WTC11 (cell line): ENCODE results near the gene AMBRA1. TPM values are rescaled to one million over a fixed set of nuclear protein-coding genes. Genes with fewer than 3 reads are reported as not detected.

Experiments
- ATAC-seq: fragments of 200-7000 bp; cut with Tn5 transposase; 2 replicates; pipeline ENCODE4 v1.10.0; 2021; ENCODE audit warnings: mild to moderate bottlenecking, moderate library complexity
- CTCF ChIA-PET: fragments of 300-600 bp; sonication (Branson Sonifier 250); formaldehyde crosslinking; loops from one replicate; lab custom pipeline; 2021; ENCODE audit warnings: antibody characterized with exemption; lab: Charles Lee
- POLR2A ChIA-PET: fragments of 350-600 bp; sonication (Branson Sonifier 250); formaldehyde crosslinking; loops from one replicate; lab custom pipeline; 2021; ENCODE audit warnings: antibody characterized with exemption; lab: Charles Lee
- DNase-seq: peaks from one replicate; pipeline ENCODE4 v3.0.0; 2021; ENCODE audit warnings: low spot score
- H3K27ac Mint-ChIP-seq: 2 replicates; pipeline ENCODE4 v1.8.0; 2021; ENCODE audit warnings: mixed read lengths
- H3K27me3 Mint-ChIP-seq: 2 replicates; pipeline ENCODE4 v1.8.0; 2021; ENCODE audit warnings: low read depth, mild to moderate bottlenecking, moderate library complexity, mixed read lengths
- H3K36me3 Mint-ChIP-seq: 2 replicates; pipeline ENCODE4 v1.8.0; 2021; ENCODE audit warnings: mixed read lengths
- H3K4me1 Mint-ChIP-seq: 2 replicates; pipeline ENCODE4 v1.8.0; 2022; ENCODE audit warnings: mixed read lengths
- H3K4me3 Mint-ChIP-seq: 2 replicates; pipeline ENCODE4 v1.8.0; 2021; ENCODE audit warnings: mild to moderate bottlenecking, moderate library complexity, mixed read lengths
- H3K9me3 Mint-ChIP-seq: 2 replicates; pipeline ENCODE4 v1.8.0; 2021; ENCODE audit warnings: mixed read lengths
- ATF3 ChIP-seq: sonication (generic); formaldehyde crosslinking; conservative IDR thresholded peaks from 2 replicates; pipeline ENCODE4 v1.8.1; 2022; ENCODE audit warnings: mild to moderate bottlenecking, missing genetic modification reagents
- ETV6 ChIP-seq: sonication (generic); formaldehyde crosslinking; IDR thresholded peaks from 2 replicates; pipeline ENCODE4 v1.8.1; 2022; ENCODE audit warnings: mild to moderate bottlenecking, missing genetic modification reagents
- HMGXB4 ChIP-seq: sonication (generic); formaldehyde crosslinking; IDR thresholded peaks from 2 replicates; pipeline ENCODE4 v1.8.1; 2023; ENCODE audit warnings: mild to moderate bottlenecking, moderate library complexity, missing genetic modification reagents
- PREB ChIP-seq: sonication (generic); formaldehyde crosslinking; IDR thresholded peaks from 2 replicates; pipeline ENCODE4 v1.8.1; 2022; ENCODE audit warnings: mild to moderate bottlenecking, missing genetic modification reagents, moderate library complexity, borderline replicate concordance
- RORB ChIP-seq: fragments of 250-450 bp; sonication (Bioruptor Pico); IDR thresholded peaks from 2 replicates; pipeline ENCODE4 v1.9.0; 2021; ENCODE audit warnings: mild to moderate bottlenecking
- SOX15 ChIP-seq: fragments of 250-450 bp; sonication (Bioruptor Pico); IDR thresholded peaks from 2 replicates; pipeline ENCODE4 v1.9.0; 2021; ENCODE audit warnings: mild to moderate bottlenecking
- TCF7 ChIP-seq: sonication (generic); formaldehyde crosslinking; IDR thresholded peaks from 2 replicates; pipeline ENCODE4 v1.8.0; 2022; ENCODE audit warnings: mild to moderate bottlenecking, low read depth, missing genetic modification reagents, moderate library complexity
- TP53 ChIP-seq: sonication (generic); formaldehyde crosslinking; IDR thresholded peaks from 2 replicates; pipeline ENCODE4 v1.8.1; 2023; ENCODE audit warnings: mild to moderate bottlenecking, missing genetic modification reagents
- USF1 ChIP-seq: sonication (generic); formaldehyde crosslinking; IDR thresholded peaks from 2 replicates; pipeline ENCODE4 v1.8.0; 2022; ENCODE audit warnings: mild to moderate bottlenecking, missing genetic modification reagents
- ZBTB43 ChIP-seq: sonication (generic); formaldehyde crosslinking; IDR thresholded peaks from 2 replicates; pipeline ENCODE4 v1.8.1; 2023; ENCODE audit warnings: mild to moderate bottlenecking, missing genetic modification reagents
- ZNF219 ChIP-seq: sonication (generic); formaldehyde crosslinking; IDR thresholded peaks from 2 replicates; pipeline ENCODE4 v1.8.0; 2023; ENCODE audit warnings: missing genetic modification reagents, mild to moderate bottlenecking, borderline replicate concordance
- ZNF232 ChIP-seq: sonication (generic); formaldehyde crosslinking; IDR thresholded peaks from 2 replicates; pipeline ENCODE4 v1.8.0; 2022; ENCODE audit warnings: mild to moderate bottlenecking, missing genetic modification reagents
- ZNF317 ChIP-seq: sonication (generic); formaldehyde crosslinking; IDR thresholded peaks from 2 replicates; pipeline ENCODE4 v1.8.1; 2023; ENCODE audit warnings: low read depth, mild to moderate bottlenecking, moderate library complexity, missing genetic modification reagents, borderline replicate concordance
- ZNF671 ChIP-seq: fragments of 250-450 bp; sonication (Bioruptor Pico); IDR thresholded peaks from 2 replicates; pipeline ENCODE4 v1.8.0; 2021; ENCODE audit warnings: mild to moderate bottlenecking
- total RNA-seq: library from RNA; stranded (reverse); gene quantifications from 3 replicates; pipeline ENCODE4 v1.2.3, GENCODE V29; 2021
- TF ChIP-seq, protein P1 (sequence below): fragments of 250-450 bp; sonication (Bioruptor Pico); IDR thresholded peaks from 2 replicates; pipeline ENCODE4 v1.8.0; 2021; ENCODE audit warnings: mild to moderate bottlenecking
- TF ChIP-seq, protein P2 (sequence below): sonication (generic); formaldehyde crosslinking; IDR thresholded peaks from 2 replicates; pipeline ENCODE4 v1.8.1; 2023; ENCODE audit warnings: mild to moderate bottlenecking, missing genetic modification reagents, borderline replicate concordance
- TF ChIP-seq, protein P3 (sequence below): fragments of 200-600 bp; IDR thresholded peaks from 2 replicates; pipeline ENCODE4 v1.8.0; 2022; ENCODE audit warnings: antibody characterized with exemption
- TF ChIP-seq, protein P4 (sequence below): fragments of 250-450 bp; sonication (Bioruptor Pico); IDR thresholded peaks from 2 replicates; pipeline ENCODE4 v2.1.2; 2022; ENCODE audit warnings: mild to moderate bottlenecking, moderate library complexity

The AMBRA1 gene
- total RNA-seq, 1 experiment from 2014 or later, result 35.0 TPM

- TF ChIP-seq ZNF232 (CRISPR knock-in tag), result no peak
- no peak for TF ChIP-seq USF1
Observed at GRCh38 chr11:46447544-46447943, 146.3 kb downstream of the AMBRA1 start (continued).

DNA sequence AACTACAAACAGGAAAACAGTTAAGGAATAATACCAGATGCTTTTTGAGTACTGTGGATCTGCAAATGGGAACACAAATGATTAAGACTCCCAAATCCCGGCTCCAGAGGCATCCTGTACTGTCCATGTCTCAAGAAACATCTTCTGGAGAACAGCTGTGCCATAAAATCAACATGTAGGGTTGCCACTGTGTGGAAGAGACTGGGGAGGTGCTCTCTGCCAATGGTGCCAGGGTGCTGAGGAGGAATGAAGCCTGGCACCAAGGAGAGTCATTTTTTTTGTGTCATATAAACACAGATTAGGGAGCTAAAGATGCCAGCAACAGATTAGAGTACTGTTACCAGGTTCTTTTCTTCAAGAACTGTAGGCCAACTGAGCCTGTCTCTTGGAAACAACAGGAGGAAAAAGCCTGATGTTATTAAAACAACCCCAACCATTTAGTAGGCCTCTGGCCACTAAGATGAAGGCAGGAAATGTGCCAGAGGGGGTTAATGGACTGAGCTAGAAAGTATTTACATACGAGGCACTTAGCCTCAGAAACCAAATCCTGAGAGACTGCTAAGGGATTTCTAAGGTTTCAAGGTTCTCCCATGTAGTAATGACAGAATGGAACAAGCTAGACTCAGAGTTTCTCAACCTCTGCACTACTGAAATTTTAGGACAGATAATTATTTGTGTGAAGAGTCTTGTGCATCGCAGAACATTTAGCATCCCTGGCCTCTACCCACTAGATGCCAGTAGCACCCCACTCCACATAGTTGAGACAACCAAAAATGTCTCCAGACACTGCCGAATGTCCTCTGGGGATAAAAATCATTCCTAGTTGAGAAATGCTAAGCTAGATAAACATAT is 147.7 kb downstream of the AMBRA1 start:
- ChIA-PET CTCF (interaction anchor here (0.5 to 2.7 kb wide), 11 partner anchors 8 to 154 kb away, joined by 3 to 17 read pairs (median 4); no protein-coding TSS in a partner anchor), POLR2A (no interaction called here)
- Mint-ChIP-seq H3K4me3 (no peak overlapping the region), H3K27ac (no peak overlapping the region), H3K9me3 (no peaks in the 10 kb centered on the region), H3K4me1 (peaks cover 24% of the 10 kb centered on the region), H3K36me3 (peaks cover 17% of the 10 kb centered on the region), H3K27me3 (peaks cover 11% of the 10 kb centered on the region)
- DNase-seq, result no peak
- peak; percentile 92 for ATAC-seq
- TF ChIP-seq TP53 (CRISPR knock-in tag), result no peak
- no peak for TF ChIP-seq ZNF219
- no peak for TF ChIP-seq PREB
- TF ChIP-seq ZNF671 (CRISPR knock-in tag), result no peak
- TF ChIP-seq, protein P1, sequence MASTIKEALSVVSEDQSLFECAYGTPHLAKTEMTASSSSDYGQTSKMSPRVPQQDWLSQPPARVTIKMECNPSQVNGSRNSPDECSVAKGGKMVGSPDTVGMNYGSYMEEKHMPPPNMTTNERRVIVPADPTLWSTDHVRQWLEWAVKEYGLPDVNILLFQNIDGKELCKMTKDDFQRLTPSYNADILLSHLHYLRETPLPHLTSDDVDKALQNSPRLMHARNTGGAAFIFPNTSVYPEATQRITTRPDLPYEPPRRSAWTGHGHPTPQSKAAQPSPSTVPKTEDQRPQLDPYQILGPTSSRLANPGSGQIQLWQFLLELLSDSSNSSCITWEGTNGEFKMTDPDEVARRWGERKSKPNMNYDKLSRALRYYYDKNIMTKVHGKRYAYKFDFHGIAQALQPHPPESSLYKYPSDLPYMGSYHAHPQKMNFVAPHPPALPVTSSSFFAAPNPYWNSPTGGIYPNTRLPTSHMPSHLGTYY (CRISPR knock-in tag), result no peak
- TF ChIP-seq, protein P2, sequence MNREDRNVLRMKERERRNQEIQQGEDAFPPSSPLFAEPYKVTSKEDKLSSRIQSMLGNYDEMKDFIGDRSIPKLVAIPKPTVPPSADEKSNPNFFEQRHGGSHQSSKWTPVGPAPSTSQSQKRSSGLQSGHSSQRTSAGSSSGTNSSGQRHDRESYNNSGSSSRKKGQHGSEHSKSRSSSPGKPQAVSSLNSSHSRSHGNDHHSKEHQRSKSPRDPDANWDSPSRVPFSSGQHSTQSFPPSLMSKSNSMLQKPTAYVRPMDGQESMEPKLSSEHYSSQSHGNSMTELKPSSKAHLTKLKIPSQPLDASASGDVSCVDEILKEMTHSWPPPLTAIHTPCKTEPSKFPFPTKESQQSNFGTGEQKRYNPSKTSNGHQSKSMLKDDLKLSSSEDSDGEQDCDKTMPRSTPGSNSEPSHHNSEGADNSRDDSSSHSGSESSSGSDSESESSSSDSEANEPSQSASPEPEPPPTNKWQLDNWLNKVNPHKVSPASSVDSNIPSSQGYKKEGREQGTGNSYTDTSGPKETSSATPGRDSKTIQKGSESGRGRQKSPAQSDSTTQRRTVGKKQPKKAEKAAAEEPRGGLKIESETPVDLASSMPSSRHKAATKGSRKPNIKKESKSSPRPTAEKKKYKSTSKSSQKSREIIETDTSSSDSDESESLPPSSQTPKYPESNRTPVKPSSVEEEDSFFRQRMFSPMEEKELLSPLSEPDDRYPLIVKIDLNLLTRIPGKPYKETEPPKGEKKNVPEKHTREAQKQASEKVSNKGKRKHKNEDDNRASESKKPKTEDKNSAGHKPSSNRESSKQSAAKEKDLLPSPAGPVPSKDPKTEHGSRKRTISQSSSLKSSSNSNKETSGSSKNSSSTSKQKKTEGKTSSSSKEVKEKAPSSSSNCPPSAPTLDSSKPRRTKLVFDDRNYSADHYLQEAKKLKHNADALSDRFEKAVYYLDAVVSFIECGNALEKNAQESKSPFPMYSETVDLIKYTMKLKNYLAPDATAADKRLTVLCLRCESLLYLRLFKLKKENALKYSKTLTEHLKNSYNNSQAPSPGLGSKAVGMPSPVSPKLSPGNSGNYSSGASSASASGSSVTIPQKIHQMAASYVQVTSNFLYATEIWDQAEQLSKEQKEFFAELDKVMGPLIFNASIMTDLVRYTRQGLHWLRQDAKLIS, result no peak
- no peak for TF ChIP-seq TCF7 (CRISPR knock-in tag)
- TF ChIP-seq, protein P3, sequence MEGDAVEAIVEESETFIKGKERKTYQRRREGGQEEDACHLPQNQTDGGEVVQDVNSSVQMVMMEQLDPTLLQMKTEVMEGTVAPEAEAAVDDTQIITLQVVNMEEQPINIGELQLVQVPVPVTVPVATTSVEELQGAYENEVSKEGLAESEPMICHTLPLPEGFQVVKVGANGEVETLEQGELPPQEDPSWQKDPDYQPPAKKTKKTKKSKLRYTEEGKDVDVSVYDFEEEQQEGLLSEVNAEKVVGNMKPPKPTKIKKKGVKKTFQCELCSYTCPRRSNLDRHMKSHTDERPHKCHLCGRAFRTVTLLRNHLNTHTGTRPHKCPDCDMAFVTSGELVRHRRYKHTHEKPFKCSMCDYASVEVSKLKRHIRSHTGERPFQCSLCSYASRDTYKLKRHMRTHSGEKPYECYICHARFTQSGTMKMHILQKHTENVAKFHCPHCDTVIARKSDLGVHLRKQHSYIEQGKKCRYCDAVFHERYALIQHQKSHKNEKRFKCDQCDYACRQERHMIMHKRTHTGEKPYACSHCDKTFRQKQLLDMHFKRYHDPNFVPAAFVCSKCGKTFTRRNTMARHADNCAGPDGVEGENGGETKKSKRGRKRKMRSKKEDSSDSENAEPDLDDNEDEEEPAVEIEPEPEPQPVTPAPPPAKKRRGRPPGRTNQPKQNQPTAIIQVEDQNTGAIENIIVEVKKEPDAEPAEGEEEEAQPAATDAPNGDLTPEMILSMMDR, result no peak
- TF ChIP-seq ATF3 (CRISPR knock-in tag), result no peak
- no peak for TF ChIP-seq ZBTB43 (CRISPR knock-in tag)
- no peak for TF ChIP-seq ETV6 (CRISPR knock-in tag)
- no peak for TF ChIP-seq SOX15 (CRISPR knock-in tag)
- TF ChIP-seq USF1, result no peak
- TF ChIP-seq RORB (CRISPR knock-in tag), result no peak
- TF ChIP-seq HMGXB4 (CRISPR knock-in tag), result no peak
- TF ChIP-seq, protein P4, sequence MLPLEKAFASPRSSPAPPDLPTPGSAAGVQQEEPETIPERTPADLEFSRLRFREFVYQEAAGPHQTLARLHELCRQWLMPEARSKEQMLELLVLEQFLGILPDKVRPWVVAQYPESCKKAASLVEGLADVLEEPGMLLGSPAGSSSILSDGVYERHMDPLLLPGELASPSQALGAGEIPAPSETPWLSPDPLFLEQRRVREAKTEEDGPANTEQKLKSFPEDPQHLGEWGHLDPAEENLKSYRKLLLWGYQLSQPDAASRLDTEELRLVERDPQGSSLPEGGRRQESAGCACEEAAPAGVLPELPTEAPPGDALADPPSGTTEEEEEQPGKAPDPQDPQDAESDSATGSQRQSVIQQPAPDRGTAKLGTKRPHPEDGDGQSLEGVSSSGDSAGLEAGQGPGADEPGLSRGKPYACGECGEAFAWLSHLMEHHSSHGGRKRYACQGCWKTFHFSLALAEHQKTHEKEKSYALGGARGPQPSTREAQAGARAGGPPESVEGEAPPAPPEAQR, result no peak
- TF ChIP-seq ZNF317, result no peak
